ENCODE data around the gene PLXNA2. TPM values are rescaled to one million over a fixed set of nuclear protein-coding genes. Genes with fewer than 3 reads are reported as not detected.

The PLXNA2 gene
- total RNA-seq, 2 experiments from 2014 or later = 0.23 TPM; not detected in 1

DNA sequence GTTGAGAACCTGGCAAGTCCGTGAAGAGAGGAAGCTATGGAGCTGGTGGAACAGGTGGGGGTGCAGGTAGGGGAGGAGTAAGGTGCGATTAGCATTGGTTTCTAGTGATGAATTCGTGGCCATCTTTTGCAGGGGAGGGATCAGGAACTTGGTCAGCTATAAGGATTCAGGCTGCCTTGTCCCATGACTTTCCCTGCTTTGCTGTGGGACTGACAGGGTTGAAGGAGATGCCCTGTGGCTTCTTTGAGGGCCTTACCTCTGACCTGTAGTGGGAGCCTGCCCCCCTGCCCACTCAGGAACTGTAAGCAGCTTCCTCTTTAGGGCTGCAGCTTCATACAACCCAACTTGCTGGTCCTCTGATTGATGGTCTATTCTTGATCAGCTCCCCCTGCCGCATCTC lies 248.6 kb downstream of the PLXNA2 start:
- Histone ChIP-seq H3K27ac (ENCODE audit: low read depth, low read length, poor library complexity, severe bottlenecking) (no peak overlapping the region), H3K79me2 (ENCODE audit: insufficient read depth, low read depth, low read length) (no peaks in the 10 kb centered on the region), H3K9me2 (ENCODE audit: insufficient read depth, low read length) (no peaks in the 10 kb centered on the region), H3K9me3 (ENCODE audit: low read length) (no peaks in the 10 kb centered on the region), H3K4me2 (ENCODE audit: low read length) (no peak overlapping the region), H4K20me1 (ENCODE audit: insufficient read depth, low read length) (no peaks in the 10 kb centered on the region), H3K36me3 (ENCODE audit: insufficient read depth, low read length) (no peaks in the 10 kb centered on the region), H3K4me3 (ENCODE audit: low read depth, low read length, poor library complexity, severe bottlenecking) (no peak overlapping the region), H3K4me1 (ENCODE audit: insufficient read depth, low read length, poor library complexity, severe bottlenecking) (no peaks in the 10 kb centered on the region), H2AFZ (ENCODE audit: low read length) (no peak overlapping the region)
- DNase-seq (ENCODE audit: low spot score) = no peak
- no TSS peak for BruUV-seq (replicated peaks)
- ChIA-PET CTCF (ENCODE audit: unreplicated experiment) (no interaction called here), POLR2A (no interaction called here)
- TF ChIP-seq, protein P1, sequence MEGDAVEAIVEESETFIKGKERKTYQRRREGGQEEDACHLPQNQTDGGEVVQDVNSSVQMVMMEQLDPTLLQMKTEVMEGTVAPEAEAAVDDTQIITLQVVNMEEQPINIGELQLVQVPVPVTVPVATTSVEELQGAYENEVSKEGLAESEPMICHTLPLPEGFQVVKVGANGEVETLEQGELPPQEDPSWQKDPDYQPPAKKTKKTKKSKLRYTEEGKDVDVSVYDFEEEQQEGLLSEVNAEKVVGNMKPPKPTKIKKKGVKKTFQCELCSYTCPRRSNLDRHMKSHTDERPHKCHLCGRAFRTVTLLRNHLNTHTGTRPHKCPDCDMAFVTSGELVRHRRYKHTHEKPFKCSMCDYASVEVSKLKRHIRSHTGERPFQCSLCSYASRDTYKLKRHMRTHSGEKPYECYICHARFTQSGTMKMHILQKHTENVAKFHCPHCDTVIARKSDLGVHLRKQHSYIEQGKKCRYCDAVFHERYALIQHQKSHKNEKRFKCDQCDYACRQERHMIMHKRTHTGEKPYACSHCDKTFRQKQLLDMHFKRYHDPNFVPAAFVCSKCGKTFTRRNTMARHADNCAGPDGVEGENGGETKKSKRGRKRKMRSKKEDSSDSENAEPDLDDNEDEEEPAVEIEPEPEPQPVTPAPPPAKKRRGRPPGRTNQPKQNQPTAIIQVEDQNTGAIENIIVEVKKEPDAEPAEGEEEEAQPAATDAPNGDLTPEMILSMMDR (conservative IDR thresholded peaks at IDR 0.05; ENCODE audit: low read length) = no peak
- no peak for TF ChIP-seq EZH2phosphoT487 (IDR thresholded peaks at IDR 0.05; ENCODE audit: borderline replicate concordance, low read depth, low read length)
- intact Hi-C loops (cut with micrococcal nuclease; ENCODE audit: unreplicated experiment) = no loop called here

DNA sequence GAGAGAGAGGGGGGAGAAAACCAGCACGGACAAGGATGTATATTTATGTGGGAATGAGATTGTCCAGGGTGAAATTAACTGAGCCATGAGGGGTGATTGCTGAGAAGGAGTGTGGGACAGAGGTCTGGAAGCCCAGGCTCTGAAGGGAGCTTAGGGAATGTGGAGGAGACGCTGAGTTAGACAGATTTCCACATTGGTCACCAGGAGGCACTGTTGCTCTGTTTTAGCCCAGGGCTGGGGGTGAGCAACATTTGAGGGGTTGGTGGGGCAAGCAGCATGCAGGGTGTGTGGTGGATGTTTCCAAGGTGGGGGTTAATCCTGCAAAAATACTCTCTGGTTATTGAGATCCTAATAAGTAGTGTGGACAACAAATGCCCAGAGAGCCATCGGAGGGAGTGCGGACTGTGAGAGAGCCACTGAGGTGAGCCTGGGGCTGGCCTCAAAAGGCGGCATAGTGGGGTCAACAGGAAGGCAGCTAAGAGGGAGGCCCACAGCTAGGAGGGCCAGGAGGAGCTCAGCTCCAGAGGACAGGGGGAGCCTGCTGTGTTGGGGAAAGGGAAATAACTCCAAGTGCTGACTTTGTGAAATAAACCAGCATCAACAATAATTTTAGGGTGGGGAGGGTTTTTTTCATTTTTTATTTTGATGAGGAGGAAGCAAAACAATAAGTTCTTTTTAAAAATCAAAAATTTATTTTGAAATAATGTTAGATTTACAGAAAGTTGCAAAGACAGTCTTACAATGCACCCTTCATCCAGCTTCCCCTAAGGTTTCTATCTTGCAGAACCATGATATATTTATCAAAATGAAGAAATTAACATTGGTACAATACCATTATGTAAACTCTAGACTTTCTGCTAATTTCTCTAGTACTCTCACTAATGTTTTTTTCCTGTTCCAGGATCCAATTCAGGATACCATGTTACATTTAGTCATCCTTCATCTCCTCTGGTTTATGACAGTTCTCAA lies 250.4 kb downstream of the PLXNA2 start:
- TF ChIP-seq, protein P1 (conservative IDR thresholded peaks at IDR 0.05; ENCODE audit: low read length) = peak; percentile 64
- TF ChIP-seq EZH2phosphoT487 (IDR thresholded peaks at IDR 0.05; ENCODE audit: borderline replicate concordance, low read depth, low read length) = no peak
- CTCF ChIA-PET (ENCODE audit: unreplicated experiment) = no interaction called here
- intact Hi-C loops (cut with micrococcal nuclease; ENCODE audit: unreplicated experiment) = no loop called here
- DNase-seq (ENCODE audit: low spot score) = peak; percentile 2
- H3K9me3 ChIP-seq (ENCODE audit: low read length) = no peaks in the 10 kb centered on the region
- POLR2A ChIA-PET = interaction anchor here (0.7 kb wide), 2 partner anchors 25 to 107 kb away, joined by 3 read pairs; no protein-coding TSS in a partner anchor
- H3K9me2 ChIP-seq (ENCODE audit: insufficient read depth, low read length) = no peaks in the 10 kb centered on the region
- H3K4me3 ChIP-seq (ENCODE audit: low read depth, low read length, poor library complexity, severe bottlenecking) = no peak overlapping the region
- no peak overlapping the region for H3K27ac ChIP-seq (ENCODE audit: low read depth, low read length, poor library complexity, severe bottlenecking)
- no peaks in the 10 kb centered on the region for H4K20me1 ChIP-seq (ENCODE audit: insufficient read depth, low read length)
- no peaks in the 10 kb centered on the region for H3K79me2 ChIP-seq (ENCODE audit: insufficient read depth, low read depth, low read length)
- no TSS peak for BruUV-seq (replicated peaks)
- no peaks in the 10 kb centered on the region for H3K4me1 ChIP-seq (ENCODE audit: insufficient read depth, low read length, poor library complexity, severe bottlenecking)
- no peak overlapping the region for H3K4me2 ChIP-seq (ENCODE audit: low read length)
- H2AFZ ChIP-seq (ENCODE audit: low read length) = no peak overlapping the region
- H3K36me3 ChIP-seq (ENCODE audit: insufficient read depth, low read length) = no peaks in the 10 kb centered on the region

All from OCI-LY7 (cell line).